DMS53 (cell line): ENCODE measurements around the gene GALNT9.
A peak's percentile ranks its signal among the peaks of the same experiment; 100 is the strongest.

ENCODE experiments used
- DNase-seq: peaks from one replicate; lab custom pipeline; 2025; lab: John Stamatoyannopoulos, UW

Gene GALNT9

DNA sequence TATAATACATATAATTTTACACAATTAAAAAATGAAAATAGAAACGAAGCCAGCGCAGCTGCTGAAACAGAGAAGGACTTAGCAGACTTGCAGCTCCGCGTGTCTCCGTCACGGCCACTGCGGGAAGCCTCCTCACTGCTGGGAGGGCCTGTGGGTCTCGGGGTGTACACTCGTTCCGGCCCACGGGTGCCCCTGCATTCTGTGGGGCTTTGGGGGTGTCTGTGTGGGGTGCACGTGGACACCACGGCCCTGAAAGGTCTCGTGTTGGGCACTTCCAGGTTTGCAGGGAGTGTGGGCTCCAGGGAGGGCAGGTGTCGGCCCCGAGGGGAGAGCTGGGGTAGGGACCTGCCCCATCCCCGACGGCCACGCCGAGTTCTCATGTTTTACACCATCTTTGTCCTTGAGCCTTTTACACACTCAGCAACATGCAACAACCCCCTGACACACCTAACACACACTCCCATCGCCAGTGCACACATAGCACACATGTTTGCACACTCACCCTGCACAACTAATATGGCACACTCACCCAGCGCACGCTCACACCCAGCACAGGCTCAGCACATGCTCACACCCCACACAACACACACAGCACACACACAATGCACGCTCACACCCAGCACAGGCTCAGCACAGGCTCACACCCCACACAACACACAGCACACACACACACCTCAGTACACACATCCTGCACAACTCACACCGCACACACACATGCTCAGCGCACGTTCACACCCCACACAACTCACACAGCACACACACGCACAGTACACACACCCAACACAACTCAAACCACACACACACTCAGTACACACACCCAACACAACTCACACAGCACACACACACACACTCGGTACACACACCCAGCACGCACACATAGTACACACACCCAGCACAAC lies 148.5 kb downstream of the GALNT9 start:
- no peak for DNase-seq

DNA sequence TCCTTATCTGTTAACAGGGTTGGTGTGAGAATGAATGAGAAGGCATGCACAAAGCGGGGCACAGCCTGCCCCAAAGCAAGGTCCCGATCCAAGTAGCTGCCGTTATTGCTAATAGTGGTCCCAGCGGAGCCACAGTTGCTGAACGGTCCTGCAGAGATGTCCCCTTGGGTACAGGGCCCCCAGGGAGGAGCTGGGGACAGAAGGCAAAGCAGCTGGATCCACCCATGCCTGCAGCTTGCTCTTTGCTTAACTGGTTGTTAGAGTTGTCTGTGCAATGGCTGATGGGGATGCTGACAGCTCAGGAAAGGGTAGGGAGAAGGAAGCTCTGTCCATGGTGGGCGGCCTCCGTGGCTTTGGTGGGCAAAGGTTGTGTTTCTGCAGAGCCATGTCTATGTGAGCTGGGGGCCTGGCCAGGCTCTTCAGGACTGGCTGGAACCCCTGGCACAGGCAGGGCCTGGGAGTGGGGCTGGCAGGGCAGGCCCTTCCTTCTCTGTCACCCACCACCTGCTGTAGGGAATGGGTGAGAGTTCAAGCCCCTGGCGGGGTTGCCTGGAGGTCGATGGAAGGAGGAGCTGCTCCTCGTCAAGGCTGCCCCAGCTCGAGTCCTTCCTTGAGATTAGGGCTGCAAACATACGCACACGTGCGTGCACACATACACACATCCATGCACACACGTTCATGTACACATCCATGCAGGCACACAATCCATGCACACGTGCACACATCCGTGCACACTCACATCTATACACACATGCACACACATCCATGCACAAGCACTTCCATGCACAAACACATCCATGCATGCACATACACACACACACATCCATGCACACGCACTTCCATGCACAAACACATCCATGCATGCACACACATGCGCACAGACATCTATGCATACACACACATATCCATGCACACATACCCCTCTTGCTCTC lies 149.7 kb downstream of the GALNT9 start:
- DNase-seq, result no peak

GRCh38 chr12:132178801-132179401 lies 150.5 kb downstream of the GALNT9 start:
- peak; percentile 83 for DNase-seq

GRCh38 chr12:132178316-132178715 lies 151.1 kb downstream of the GALNT9 start:
- peak; percentile 56 for DNase-seq

DNA sequence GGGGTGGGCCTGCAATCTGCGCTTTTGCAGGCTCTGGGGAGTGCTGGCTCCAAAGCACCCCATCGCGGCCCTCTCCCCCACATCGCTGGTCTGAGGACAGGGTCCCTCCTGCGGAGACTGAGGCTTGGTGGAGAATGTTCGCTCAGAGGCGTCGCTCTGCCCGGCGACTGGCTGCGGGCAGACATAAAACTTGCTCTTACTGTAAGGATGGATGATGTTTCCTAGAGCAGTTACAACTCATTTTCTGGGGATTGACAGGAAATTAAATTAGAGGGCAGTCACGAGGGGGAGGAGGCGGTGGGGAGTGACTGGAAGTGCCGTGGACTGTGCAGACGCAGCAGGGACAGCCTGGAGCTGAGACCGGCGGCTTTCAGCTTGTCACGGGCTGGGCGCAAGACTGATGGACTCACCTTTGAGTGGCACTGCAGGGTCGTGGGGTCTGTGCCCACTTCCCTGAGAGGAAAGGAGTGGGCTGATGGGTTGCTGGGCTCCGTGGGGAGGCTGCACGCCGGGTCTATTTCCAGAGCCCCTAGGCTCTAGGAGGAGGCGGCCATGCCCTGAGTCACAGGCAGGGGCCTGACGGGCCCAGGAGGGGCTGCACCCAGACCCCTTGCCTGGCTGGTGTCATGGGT lies 152.4 kb downstream of the GALNT9 start:
- DNase-seq, result no peak

- no peak for DNase-seq
Measured at GRCh38 chr12:132176385-132176919, 152.9 kb downstream of the GALNT9 start.

- no peak for DNase-seq
Measured at GRCh38 chr12:132175496-132176384, 153.6 kb downstream of the GALNT9 start.

DNA sequence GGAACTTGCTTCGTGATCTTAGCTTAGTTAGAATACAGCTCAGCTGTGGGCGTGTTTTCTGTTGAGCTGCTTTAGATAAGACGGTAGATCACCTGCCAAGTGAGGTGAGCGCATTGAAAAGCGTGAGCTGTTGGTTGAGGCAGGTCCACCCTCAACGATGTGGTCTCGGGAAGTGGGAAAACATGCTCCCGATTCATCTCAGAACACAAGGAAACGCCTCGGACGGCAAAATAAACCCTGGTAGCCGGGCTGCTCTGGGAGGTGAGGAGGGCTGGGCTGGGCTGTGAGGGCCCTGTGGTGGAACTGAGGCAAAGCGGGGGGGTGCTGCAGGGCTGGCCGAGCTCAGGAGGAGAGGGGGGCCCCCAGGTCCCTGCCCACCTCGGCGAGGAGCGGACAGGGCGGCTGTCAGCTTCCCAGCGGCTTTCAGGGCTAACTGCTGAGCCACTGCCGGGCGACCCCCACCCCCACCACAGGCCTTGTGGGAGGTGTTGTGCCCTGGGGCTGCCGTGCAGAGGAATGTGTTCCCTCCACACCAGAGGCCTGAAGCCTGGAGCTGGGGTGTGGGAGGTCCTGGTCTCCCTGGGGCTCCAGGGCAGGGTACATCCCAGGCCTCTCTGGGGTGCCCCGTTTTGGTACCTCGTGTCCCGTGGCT lies 154.4 kb downstream of the GALNT9 start:
- no peak for DNase-seq

DNA sequence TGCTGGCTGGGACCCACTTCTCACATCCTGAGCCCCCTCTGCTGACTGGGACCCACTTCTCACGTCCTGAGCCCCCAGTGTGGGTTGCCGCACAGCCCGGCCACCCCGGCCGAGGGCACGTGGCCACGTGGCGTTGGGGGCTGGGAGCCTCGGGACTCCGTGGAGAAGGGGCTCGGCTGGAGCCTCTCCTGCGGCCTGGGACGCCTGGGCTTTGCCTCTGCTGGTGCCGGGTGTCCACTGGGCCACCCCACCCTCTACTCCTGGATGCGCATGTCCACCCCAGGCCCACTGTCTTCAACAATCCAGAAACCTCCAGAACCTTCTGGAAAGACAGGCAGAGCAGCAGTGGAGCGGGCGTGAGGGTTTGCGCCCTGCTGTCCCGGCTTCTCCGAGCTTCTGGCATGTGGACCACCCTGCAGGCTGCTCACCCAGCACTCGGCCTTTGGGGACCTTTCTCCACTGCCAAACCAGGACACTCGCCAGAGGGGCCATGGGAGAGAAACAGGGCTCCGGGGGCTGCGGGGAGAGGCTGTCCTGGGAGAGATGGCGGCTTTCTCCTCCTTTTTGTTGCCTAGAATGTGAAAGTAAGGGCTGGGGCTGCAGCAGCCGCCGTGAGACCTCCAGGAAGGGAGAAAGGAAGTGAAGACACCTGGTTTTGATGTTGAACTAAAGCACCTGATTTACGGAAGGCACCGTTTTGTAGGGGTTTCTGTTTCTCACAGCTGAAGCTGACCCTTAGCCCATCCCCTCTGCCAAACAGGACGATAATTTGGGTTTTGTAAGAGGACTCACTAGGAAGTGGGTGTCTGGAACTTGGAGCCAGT lies 155.2 kb downstream of the GALNT9 start:
- no peak for DNase-seq

GRCh38 chr12:132173135-132174014 lies 156.0 kb downstream of the GALNT9 start:
- peak; percentile 23 for DNase-seq

- no peak for DNase-seq
Measured at GRCh38 chr12:132172619-132173018, 156.8 kb downstream of the GALNT9 start.

GRCh38 chr12:132171968-132172521 lies 157.3 kb downstream of the GALNT9 start:
- DNase-seq, result no peak

DNA sequence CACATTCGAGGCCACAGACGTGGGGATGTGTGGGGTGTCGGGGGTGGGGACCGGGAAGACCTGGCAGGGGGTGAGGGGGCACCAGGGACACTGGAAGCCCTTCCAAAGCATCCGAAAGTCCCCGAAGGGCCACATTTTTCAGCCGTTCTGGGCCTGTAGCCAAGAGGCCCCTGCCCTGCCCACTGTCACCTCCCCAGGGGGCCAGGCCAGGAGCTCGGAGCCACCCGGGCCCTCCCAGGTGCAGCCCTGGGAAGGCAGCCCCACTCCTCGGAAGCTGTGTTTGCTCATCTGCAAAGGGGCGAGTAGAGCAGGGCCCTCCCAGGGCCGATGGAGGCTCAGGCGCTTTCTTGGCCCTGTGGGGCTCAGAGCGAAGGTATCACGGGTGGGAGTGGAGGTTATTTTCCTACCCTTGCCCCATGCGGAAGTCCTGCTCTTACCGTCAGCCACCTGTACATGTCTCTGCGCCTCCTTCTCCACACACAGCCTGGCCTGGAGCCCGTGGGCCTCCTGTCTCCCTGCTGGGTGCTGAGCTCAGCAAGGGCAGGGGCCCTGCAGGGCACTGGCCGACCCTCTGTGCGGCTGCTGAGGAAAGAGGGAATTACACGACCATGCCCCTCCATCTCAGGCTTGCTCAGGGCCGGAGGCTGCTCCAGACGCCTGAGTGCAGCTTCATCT lies 158.0 kb downstream of the GALNT9 start:
- DNase-seq, result no peak

DNA sequence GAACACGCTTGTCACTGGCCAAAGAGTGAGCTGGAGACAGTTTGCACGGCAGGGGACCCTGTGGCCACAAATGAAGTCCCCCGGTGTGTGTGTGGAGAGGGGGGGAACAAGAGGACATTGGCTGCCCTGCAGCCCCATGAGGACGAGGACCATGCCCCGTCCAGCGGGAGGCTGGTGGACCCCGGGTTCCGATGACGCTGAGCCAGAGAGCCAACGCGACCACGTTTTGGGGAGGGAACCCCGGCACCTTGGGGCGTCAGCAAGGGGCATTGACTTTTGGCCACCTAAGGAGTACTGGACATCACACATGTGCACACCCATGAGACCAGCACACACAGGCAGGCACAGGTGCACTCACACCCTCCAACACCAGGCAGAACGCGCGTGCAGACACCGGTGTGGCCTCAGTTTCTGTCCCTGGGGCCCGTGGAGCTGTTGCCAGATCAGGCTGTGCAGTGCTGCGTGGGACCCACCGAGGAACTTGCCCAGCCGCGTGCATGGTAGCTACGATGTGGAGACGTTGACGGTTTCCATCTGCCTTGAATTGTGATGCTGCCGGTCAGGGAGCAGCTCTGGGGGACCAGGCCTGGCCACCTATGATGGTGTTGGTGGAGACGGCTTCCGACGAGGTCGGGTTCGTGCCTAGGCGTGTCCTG lies 158.6 kb downstream of the GALNT9 start:
- DNase-seq, result no peak

- DNase-seq, result no peak
Measured at GRCh38 chr12:132170094-132170636, 159.2 kb downstream of the GALNT9 start.

DNA sequence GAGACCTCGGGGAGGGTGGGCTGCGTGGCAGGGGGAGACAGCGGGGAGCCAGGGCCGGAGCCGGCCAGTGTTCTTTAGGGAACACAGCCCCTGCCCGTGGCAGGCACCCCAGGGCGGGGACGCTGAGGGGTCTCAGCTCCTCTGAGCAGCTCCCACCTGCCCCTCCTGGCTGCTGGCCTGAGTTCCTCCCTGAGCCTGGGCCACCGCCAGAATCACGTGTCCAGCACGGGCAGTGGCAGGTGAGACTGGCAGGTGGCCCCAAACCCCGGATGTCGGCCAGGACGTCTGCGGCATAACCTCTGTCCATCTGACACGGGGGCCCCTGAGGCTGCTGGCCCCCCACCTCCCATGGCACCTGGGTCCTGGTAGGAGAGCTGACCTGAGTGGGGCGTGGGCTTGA lies 160.0 kb downstream of the GALNT9 start:
- peak; percentile 39 for DNase-seq
